Stimulated activated CD4-positive, alpha-beta T cell treated with anti-CD3 and anti-CD28 coated beads, Interleukin-2, amount 100 ng/mL, for 4 hours (primary cell): ENCODE measurements around the gene ICAM4.
A peak's percentile ranks its signal among the peaks of the same experiment; 100 is the strongest.
"Not testable (repeated sequence)": the region's sequence is repeated elsewhere in the genome, so short reads cannot be mapped to it uniquely, and the experiment has no call there.

ENCODE experiments used
- DNase-seq: peaks from one replicate; pipeline ENCODE4 v3.0.0-alpha.2; 2020; ENCODE audit warnings: low read depth

Gene ICAM4

GRCh38 chr19:10269333-10270179 is 17.2 kb upstream of the ICAM4 start:
- peak; percentile 78 for DNase-seq

DNA sequence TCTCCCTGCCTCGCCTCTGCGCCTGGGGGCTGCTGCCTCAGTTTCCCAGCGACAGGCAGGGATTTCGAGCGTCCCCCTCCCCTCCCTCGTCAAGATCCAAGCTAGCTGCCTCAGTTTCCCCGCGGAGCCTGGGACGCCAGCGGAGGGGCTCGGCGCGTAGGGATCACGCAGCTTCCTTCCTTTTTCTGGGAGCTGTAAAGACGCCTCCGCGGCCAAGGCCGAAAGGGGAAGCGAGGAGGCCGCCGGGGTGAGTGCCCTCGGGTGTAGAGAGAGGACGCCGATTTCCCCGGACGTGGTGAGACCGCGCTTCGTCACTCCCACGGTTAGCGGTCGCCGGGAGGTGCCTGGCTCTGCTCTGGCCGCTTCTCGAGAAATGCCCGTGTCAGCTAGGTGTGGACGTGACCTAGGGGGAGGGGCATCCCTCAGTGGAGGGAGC is 16.6 kb upstream of the ICAM4 start:
- no peak for DNase-seq

GRCh38 chr19:10270616-10271394 is 15.9 kb upstream of the ICAM4 start, which contains the start of gene ICAM1:
Gene ICAM1, plus strand, starts transcription at chr19:10271120. Its CDS starts 40 bp downstream, at chr19:10271160.
- peak; percentile 60 for DNase-seq

DNA sequence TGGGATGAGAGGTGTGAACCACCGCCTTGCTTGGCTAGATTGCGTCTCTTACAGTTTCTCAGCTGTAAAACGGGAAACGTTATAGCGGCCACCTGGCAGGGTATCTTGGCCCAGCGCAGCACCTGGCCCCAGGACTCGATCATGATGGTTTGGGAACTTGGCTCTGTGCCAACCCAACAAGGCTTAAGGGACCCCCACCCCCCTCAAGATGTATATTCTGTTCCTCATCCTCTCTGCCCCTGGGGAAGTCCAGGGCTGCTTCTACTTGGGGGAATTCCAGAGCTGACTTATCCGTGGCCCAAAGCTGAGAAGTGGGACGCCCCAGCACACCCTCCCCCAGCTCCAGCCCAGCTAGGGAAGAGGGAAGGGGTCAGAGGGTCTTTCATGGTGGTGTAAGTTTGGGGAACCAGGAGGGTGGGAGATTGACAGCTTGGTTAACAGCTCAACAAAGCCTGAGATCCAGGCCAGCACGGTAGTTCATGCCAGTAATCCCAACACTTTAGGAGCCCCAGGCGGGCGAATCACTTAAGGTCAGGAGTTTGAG is 15.1 kb upstream of the ICAM4 start:
- DNase-seq = no peak

DNA sequence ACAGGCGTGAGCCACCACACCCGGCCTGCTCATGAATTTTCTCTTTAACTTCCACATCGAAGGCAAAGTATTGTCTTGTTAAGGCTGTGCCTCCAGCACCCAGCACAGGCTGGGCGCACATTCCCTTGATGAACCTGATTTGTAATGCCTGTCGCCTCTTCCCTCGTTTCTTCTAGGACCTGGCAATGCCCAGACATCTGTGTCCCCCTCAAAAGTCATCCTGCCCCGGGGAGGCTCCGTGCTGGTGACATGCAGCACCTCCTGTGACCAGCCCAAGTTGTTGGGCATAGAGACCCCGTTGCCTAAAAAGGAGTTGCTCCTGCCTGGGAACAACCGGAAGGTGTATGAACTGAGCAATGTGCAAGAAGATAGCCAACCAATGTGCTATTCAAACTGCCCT is 12.2 kb upstream of the ICAM4 start:
- DNase-seq = no peak

- no peak for DNase-seq
Measured at GRCh38 chr19:10277795-10278589, 8.8 kb upstream of the ICAM4 start.

DNA sequence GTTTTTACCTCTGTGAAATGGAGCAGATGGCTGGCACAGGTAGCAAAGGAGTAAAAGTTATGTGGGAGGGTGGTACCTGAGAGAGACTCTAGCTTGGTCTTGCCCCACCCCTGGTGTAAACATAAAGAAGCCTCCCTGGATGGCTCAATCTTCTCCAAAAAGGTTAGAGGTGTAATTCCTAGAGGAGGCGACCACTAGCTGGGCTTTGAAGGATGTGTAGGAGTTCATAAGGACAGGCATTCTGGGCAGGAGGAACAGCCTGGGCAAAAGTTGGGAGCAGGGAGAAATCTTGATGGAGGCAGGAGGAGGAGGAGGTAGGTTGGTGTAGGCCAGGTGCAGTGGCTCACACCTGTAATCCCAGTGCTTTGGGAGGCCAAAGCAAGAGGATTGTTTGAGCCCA is 7.8 kb upstream of the ICAM4 start:
- DNase-seq = no peak

DNA sequence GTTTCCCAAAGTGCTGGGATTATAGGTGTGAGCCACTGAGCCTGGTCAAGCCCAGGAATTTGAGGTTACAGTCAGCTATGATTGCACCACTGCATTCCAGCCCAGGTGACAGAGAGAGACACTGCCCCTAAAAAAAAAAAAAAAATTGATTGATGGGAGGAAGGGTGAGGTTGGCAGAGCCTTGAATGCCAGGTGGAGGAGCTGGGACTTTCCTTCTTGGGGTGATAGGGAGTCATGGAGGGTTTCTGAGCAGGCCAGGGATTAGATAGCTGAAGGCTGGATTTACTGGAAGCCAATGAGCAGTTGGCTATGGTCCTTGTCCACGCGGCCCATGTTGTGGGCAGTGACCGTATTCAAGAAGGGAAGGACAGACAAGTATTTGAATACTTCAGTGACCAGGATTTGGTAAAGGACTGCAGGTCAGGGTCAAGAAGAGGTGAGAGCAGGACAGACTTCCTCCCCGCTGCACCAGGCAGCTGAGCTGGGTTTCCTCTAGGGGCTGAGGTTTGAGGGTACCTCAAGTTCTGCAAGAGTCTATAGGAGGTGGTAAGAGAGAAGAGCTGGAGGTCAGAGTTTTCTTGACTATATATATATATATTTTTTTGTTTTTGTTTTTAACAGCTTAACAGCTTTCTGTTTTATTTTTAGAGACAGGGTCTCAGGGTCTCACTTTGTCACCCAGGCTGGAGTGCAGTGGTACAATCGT is 6.9 kb upstream of the ICAM4 start:
- no peak for DNase-seq

DNA sequence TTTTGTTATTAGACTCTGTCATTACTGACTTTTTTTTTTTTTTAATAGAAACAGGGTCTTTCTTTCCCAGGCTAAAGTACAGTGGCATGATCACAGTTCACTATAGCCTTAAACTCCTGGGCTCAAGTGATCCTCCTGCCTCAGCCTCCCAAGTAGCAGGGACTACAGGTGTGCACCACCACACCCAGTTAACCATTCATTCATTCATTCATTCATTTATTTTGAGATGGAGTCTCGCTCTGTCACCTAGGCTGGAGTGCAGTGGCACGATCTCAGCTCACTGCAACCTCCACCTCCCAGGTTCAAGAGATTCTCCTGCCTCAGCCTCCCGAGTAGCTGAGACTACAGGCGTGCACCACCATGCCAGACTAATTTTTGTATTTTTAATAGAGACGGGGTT is 4.7 kb upstream of the ICAM4 start:
- DNase-seq = not testable (repeated sequence)

GRCh38 chr19:10283301-10284064 is 3.3 kb upstream of the ICAM4 start:
- no peak for DNase-seq

DNA sequence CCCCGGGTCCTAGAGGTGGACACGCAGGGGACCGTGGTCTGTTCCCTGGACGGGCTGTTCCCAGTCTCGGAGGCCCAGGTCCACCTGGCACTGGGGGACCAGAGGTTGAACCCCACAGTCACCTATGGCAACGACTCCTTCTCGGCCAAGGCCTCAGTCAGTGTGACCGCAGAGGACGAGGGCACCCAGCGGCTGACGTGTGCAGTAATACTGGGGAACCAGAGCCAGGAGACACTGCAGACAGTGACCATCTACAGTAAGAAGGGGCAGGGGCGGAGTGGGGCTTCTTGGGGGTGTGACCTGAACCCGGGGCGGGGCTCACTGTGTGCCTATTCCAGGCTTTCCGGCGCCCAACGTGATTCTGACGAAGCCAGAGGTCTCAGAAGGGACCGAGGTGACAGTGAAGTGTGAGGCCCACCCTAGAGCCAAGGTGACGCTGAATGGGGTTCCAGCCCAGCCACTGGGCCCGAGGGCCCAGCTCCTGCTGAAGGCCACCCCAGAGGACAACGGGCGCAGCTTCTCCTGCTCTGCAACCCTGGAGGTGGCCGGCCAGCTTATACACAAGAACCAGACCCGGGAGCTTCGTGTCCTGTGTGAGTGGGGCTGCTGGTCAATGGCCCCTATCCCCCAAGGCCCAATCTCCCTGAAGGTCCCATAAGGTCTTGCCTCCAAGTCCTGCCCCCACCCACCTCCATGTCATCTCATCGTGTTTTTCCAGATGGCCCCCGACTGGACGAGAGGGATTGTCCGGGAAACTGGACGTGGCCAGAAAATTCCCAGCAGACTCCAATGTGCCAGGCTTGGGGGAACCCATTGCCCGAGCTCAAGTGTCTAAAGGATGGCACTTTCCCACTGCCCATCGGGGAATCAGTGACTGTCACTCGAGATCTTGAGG is 2.4 kb upstream of the ICAM4 start:
- DNase-seq = no peak

DNA sequence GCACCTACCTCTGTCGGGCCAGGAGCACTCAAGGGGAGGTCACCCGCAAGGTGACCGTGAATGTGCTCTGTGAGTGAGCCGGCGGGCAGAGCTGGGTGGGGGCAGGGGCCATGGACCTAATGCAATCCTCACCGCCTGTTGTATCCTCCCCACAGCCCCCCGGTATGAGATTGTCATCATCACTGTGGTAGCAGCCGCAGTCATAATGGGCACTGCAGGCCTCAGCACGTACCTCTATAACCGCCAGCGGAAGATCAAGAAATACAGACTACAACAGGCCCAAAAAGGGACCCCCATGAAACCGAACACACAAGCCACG is 1.8 kb upstream of the ICAM4 start:
- no peak for DNase-seq

DNA sequence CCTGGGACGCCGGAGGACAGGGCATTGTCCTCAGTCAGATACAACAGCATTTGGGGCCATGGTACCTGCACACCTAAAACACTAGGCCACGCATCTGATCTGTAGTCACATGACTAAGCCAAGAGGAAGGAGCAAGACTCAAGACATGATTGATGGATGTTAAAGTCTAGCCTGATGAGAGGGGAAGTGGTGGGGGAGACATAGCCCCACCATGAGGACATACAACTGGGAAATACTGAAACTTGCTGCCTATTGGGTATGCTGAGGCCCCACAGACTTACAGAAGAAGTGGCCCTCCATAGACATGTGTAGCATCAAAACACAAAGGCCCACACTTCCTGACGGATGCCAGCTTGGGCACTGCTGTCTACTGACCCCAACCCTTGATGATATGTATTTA is 1.4 kb upstream of the ICAM4 start:
- DNase-seq = no peak

DNA sequence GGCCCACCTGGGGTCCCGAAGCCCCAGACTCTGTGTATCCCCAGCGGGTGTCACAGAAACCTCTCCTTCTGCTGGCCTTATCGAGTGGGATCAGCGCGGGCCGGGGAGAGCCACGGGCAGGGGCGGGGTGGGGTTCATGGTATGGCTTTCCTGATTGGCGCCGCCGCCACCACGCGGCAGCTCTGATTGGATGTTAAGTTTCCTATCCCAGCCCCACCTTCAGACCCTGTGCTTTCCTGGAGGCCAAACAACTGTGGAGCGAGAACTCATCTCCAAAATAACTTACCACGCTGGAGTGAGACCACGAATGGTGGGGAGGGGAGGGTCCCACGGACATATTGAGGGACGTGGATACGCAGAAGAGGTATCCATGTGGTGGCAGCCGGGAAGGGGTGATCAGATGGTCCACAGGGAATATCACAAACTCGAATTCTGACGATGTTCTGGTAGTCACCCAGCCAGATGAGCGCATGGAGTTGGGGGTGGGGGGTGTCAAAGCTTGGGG is 2.0 kb downstream of the ICAM4 start:
- peak; percentile 26 for DNase-seq

GRCh38 chr19:10289167-10289835 is 2.5 kb downstream of the ICAM4 start:
- peak; percentile 60 for DNase-seq

GRCh38 chr19:10289836-10290356 is 3.1 kb downstream of the ICAM4 start, which contains the start of gene ICAM5:
Gene ICAM5, plus strand, starts transcription at chr19:10289952. Its CDS starts 92 bp downstream, at chr19:10290044.
- DNase-seq = peak; percentile 73

DNA sequence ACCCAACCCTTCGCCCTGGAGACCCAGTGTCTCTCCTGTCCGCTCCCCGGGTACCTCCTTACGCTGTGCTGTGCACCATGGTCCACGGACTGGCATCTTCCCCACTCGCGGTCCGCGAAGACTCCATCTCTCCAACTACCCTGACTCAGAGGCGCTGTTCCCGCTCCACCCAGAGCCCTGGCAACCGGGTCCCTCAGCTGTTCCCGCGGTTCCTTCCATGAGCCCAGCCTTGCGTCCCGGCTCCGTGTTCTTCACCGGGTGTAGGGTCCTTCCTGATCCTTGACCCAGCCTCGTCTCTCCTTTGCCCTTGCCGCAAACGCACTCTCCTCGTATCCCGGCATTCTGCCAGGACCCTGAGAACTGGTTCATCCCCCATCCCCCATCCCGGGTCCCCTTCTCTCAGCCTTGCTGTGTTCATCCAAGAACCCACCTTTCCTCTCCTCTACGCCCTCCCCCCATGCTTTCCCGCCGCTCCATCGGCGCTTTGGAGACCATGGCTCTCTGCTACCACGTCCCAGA is 3.7 kb downstream of the ICAM4 start:
- DNase-seq = no peak

GRCh38 chr19:10290876-10291553 is 4.3 kb downstream of the ICAM4 start:
- DNase-seq = peak; percentile 54
